ENCODE measurements around the gene HEXIM1.

DNA sequence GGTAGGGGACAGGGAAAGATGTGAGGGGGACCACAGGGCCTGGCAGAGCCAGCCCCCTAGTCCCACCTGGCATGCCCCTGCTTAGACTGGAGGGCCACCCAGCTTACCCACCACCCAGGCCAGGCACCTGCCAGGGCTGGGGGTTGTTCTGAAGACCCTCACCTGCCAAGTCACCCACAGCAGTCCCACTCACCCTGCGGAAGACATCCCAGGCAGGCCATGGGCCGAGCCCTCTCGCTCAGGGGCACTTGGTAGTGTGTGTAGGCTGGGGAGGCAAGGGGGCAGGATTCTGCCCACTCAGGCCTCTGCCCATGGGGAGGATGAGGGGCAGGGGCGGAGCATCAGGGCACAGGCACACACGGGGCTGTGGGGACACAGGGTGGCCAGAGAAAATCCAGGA, 19.9 kb upstream of the HEXIM1 start:
- TF ChIP-seq POLR2AphosphoS5 (IDR thresholded peaks at IDR 0.05; ENCODE audit: borderline replicate concordance, low read depth, low read length) (no peak), EZH2 (IDR thresholded peaks at IDR 0.05) (no peak), FOXP2 (optimal IDR thresholded peaks at IDR 0.05; ENCODE audit: control extremely low read depth, extremely low read length, insufficient read depth) (no peak)
